ENCODE measurements around the gene ZNF777.

Gene ZNF777

GRCh38 chr7:149475121-149476045 is 14.5 kb upstream of the ZNF777 start:
- DNase-seq (ENCODE audit: low read depth) = no peak
- Histone ChIP-seq H3K36me3 (ENCODE audit: control insufficient read depth, insufficient read depth, low read length, severe bottlenecking) (peaks cover 79% of the 10 kb centered on the region), H3K9ac (ENCODE audit: low read length) (no peak overlapping the region), H3K9me3 (ENCODE audit: control insufficient read depth, low read length) (peaks cover 9% of the 10 kb centered on the region), H3K27me3 (replicated peaks; ENCODE audit: control insufficient read depth, insufficient read depth, low read length) (no peaks in the 10 kb centered on the region), H3K4me3 (ENCODE audit: low read length) (no peak overlapping the region), H3K4me1 (ENCODE audit: control insufficient read depth, insufficient read depth, low read length) (no peaks in the 10 kb centered on the region)

GRCh38 chr7:149474309-149475120 is 13.7 kb upstream of the ZNF777 start:
- no peak for DNase-seq (ENCODE audit: low read depth)
- H3K27me3 ChIP-seq (replicated peaks; ENCODE audit: control insufficient read depth, insufficient read depth, low read length) = no peaks in the 10 kb centered on the region
- no peak overlapping the region for H3K4me3 ChIP-seq (ENCODE audit: low read length)
- peaks cover 73% of the 10 kb centered on the region for H3K36me3 ChIP-seq (ENCODE audit: control insufficient read depth, insufficient read depth, low read length, severe bottlenecking)
- peaks cover 9% of the 10 kb centered on the region for H3K9me3 ChIP-seq (ENCODE audit: control insufficient read depth, low read length)
- no peaks in the 10 kb centered on the region for H3K4me1 ChIP-seq (ENCODE audit: control insufficient read depth, insufficient read depth, low read length)
- no peak overlapping the region for H3K9ac ChIP-seq (ENCODE audit: low read length)

- Histone ChIP-seq H3K27me3 (replicated peaks; ENCODE audit: control insufficient read depth, insufficient read depth, low read length) (no peaks in the 10 kb centered on the region), H3K36me3 (ENCODE audit: control insufficient read depth, insufficient read depth, low read length, severe bottlenecking) (peaks cover 60% of the 10 kb centered on the region), H3K9ac (ENCODE audit: low read length) (no peak overlapping the region), H3K4me3 (ENCODE audit: low read length) (no peak overlapping the region), H3K9me3 (ENCODE audit: control insufficient read depth, low read length) (no peaks in the 10 kb centered on the region), H3K4me1 (ENCODE audit: control insufficient read depth, insufficient read depth, low read length) (no peaks in the 10 kb centered on the region)
- no peak for DNase-seq (ENCODE audit: low read depth)
These were observed 12.4 kb upstream of the ZNF777 start for GRCh38 chr7:149473251-149473650.

- no peak overlapping the region for H3K9ac ChIP-seq (ENCODE audit: low read length)
- H3K36me3 ChIP-seq (ENCODE audit: control insufficient read depth, insufficient read depth, low read length, severe bottlenecking) = peaks cover 47% of the 10 kb centered on the region
- no peaks in the 10 kb centered on the region for H3K4me1 ChIP-seq (ENCODE audit: control insufficient read depth, insufficient read depth, low read length)
- DNase-seq (ENCODE audit: low read depth) = no peak
- no peaks in the 10 kb centered on the region for H3K27me3 ChIP-seq (replicated peaks; ENCODE audit: control insufficient read depth, insufficient read depth, low read length)
- H3K4me3 ChIP-seq (ENCODE audit: low read length) = no peak overlapping the region
- H3K9me3 ChIP-seq (ENCODE audit: control insufficient read depth, low read length) = peaks cover 5% of the 10 kb centered on the region
These were observed 10.6 kb upstream of the ZNF777 start for GRCh38 chr7:149471289-149471953.

- no peak for DNase-seq (ENCODE audit: low read depth)
- H3K9ac ChIP-seq (ENCODE audit: low read length) = no peak overlapping the region
- peaks cover 32% of the 10 kb centered on the region for H3K36me3 ChIP-seq (ENCODE audit: control insufficient read depth, insufficient read depth, low read length, severe bottlenecking)
- no peaks in the 10 kb centered on the region for H3K4me1 ChIP-seq (ENCODE audit: control insufficient read depth, insufficient read depth, low read length)
- H3K4me3 ChIP-seq (ENCODE audit: low read length) = no peak overlapping the region
- no peaks in the 10 kb centered on the region for H3K27me3 ChIP-seq (replicated peaks; ENCODE audit: control insufficient read depth, insufficient read depth, low read length)
- peaks cover 11% of the 10 kb centered on the region for H3K9me3 ChIP-seq (ENCODE audit: control insufficient read depth, low read length)
These were observed 8.9 kb upstream of the ZNF777 start for GRCh38 chr7:149469806-149470205.

GRCh38 chr7:149468208-149468607 is 7.3 kb upstream of the ZNF777 start:
- Histone ChIP-seq H3K36me3 (ENCODE audit: control insufficient read depth, insufficient read depth, low read length, severe bottlenecking) (peaks cover 18% of the 10 kb centered on the region), H3K4me1 (ENCODE audit: control insufficient read depth, insufficient read depth, low read length) (no peaks in the 10 kb centered on the region), H3K4me3 (ENCODE audit: low read length) (no peak overlapping the region), H3K27me3 (replicated peaks; ENCODE audit: control insufficient read depth, insufficient read depth, low read length) (no peaks in the 10 kb centered on the region), H3K9me3 (ENCODE audit: control insufficient read depth, low read length) (peaks cover 11% of the 10 kb centered on the region), H3K9ac (ENCODE audit: low read length) (no peak overlapping the region)
- DNase-seq (ENCODE audit: low read depth) = no peak

GRCh38 chr7:149467321-149467859 is 6.5 kb upstream of the ZNF777 start:
- Histone ChIP-seq H3K9me3 (ENCODE audit: control insufficient read depth, low read length) (peaks cover 11% of the 10 kb centered on the region), H3K27me3 (replicated peaks; ENCODE audit: control insufficient read depth, insufficient read depth, low read length) (no peaks in the 10 kb centered on the region), H3K4me3 (ENCODE audit: low read length) (no peak overlapping the region), H3K36me3 (ENCODE audit: control insufficient read depth, insufficient read depth, low read length, severe bottlenecking) (peaks cover 9% of the 10 kb centered on the region), H3K4me1 (ENCODE audit: control insufficient read depth, insufficient read depth, low read length) (no peaks in the 10 kb centered on the region), H3K9ac (ENCODE audit: low read length) (no peak overlapping the region)
- DNase-seq (ENCODE audit: low read depth) = no peak

GRCh38 chr7:149466364-149466763 is 5.5 kb upstream of the ZNF777 start:
- Histone ChIP-seq H3K4me3 (ENCODE audit: low read length) (no peak overlapping the region), H3K4me1 (ENCODE audit: control insufficient read depth, insufficient read depth, low read length) (no peaks in the 10 kb centered on the region), H3K9me3 (ENCODE audit: control insufficient read depth, low read length) (peaks cover 11% of the 10 kb centered on the region), H3K27me3 (replicated peaks; ENCODE audit: control insufficient read depth, insufficient read depth, low read length) (no peaks in the 10 kb centered on the region), H3K36me3 (ENCODE audit: control insufficient read depth, insufficient read depth, low read length, severe bottlenecking) (peaks cover 3% of the 10 kb centered on the region), H3K9ac (ENCODE audit: low read length) (no peak overlapping the region)
- DNase-seq (ENCODE audit: low read depth) = no peak

- Histone ChIP-seq H3K4me1 (ENCODE audit: control insufficient read depth, insufficient read depth, low read length) (peaks cover 10% of the 10 kb centered on the region), H3K36me3 (ENCODE audit: control insufficient read depth, insufficient read depth, low read length, severe bottlenecking) (no peaks in the 10 kb centered on the region), H3K9ac (ENCODE audit: low read length) (no peak overlapping the region), H3K4me3 (ENCODE audit: low read length) (no peak overlapping the region), H3K9me3 (ENCODE audit: control insufficient read depth, low read length) (peaks cover 11% of the 10 kb centered on the region), H3K27me3 (replicated peaks; ENCODE audit: control insufficient read depth, insufficient read depth, low read length) (no peaks in the 10 kb centered on the region)
- DNase-seq (ENCODE audit: low read depth) = no peak
These were observed 2.8 kb upstream of the ZNF777 start for GRCh38 chr7:149463500-149464161.

GRCh38 chr7:149462101-149462520 is 1.2 kb upstream of the ZNF777 start:
- no peaks in the 10 kb centered on the region for H3K27me3 ChIP-seq (replicated peaks; ENCODE audit: control insufficient read depth, insufficient read depth, low read length)
- peaks cover 12% of the 10 kb centered on the region for H3K4me1 ChIP-seq (ENCODE audit: control insufficient read depth, insufficient read depth, low read length)
- peaks cover 8% of the 10 kb centered on the region for H3K9me3 ChIP-seq (ENCODE audit: control insufficient read depth, low read length)
- no peak overlapping the region for H3K4me3 ChIP-seq (ENCODE audit: low read length)
- DNase-seq (ENCODE audit: low read depth) = no peak
- H3K9ac ChIP-seq (ENCODE audit: low read length) = no peak overlapping the region
- H3K36me3 ChIP-seq (ENCODE audit: control insufficient read depth, insufficient read depth, low read length, severe bottlenecking) = no peaks in the 10 kb centered on the region

Measured in adipocyte (in vitro differentiated cells).